GM12892 (cell line): ENCODE measurements around the gene CPEB4.

Source experiments
- POLR2A ChIP-seq: IDR thresholded peaks from 2 replicates; pipeline ENCODE4 v1.6.1; 2011; ENCODE audit warnings: low read depth, low read length, control low read depth
- POLR2AphosphoS5 ChIP-seq: IDR thresholded peaks from 2 replicates; pipeline ENCODE4 v1.6.1; 2011; ENCODE audit warnings: low read depth, low read length, control low read depth
- TAF1 ChIP-seq: IDR thresholded peaks from 2 replicates; pipeline ENCODE4 v1.6.1; 2011; ENCODE audit warnings: low read depth, mild to moderate bottlenecking, control low read depth, low read length, borderline replicate concordance

DNA sequence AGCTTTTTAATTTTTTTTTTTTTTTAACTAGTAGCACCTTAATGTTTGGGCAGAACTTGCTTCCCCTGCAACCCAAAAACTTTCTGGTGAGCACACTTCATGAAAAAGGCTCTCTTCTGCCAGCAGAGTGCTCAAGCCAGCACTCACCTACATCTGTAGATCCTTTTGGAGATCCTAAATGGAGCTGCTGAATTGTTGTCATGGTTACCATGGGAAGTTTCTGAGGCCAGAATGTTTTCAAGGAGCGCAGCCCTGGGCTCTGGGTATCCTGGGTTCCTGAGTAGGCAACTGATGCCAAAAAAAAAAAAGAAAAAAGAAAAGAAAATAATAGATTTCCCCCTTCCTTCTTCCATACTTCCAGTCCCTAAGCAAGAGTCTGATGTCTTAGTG lies 3.1 kb upstream of the CPEB4 start:
- TF ChIP-seq POLR2AphosphoS5 (no peak), TAF1 (no peak), POLR2A (no peak)
